HG02884 (cell line): ENCODE measurements around the gene DBR1.
A peak's percentile ranks its signal among the peaks of the same experiment; 100 is the strongest.

Experiments used
- ATAC-seq: cut with Tn5 transposase; IDR thresholded peaks from one replicate; pipeline ENCODE4 v1.9.1; 2021; ENCODE audit warnings: mild to moderate bottlenecking, moderate library complexity; ENCODE audit not compliant: unreplicated experiment

Gene DBR1

GRCh38 chr3:138125548-138126221, 49.0 kb downstream of the DBR1 start:
- no peak for ATAC-seq

DNA sequence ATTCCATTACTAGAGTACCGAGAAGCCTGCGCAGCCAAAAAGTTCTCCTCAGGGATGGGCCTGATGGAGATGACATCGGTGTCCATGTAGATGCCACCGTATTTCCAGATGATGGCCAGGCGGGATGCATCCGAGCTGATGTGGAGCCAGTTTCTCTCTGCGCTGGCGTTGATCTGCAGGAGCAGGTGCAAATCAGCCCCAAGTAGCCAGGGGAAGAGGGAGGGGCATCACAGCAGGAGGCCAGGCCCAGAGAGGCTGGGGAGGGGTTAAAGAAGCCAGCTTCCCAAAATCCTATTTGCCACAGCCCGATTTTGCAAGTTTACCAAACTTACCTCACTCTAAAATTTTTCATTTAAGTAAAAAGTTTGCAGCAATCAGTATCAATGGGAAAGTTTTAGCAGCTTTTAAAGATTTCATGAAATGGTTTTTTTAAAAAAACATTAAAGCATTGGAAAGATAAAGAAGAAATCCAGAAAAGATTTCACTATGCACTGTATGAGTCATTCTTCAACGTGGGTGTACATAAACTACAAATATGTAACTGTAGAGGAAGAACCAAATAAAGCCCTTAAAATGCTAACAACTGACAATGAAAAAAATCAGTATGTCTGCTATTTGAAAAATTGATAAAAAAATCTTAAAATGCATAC, 49.9 kb downstream of the DBR1 start:
- no peak for ATAC-seq

DNA sequence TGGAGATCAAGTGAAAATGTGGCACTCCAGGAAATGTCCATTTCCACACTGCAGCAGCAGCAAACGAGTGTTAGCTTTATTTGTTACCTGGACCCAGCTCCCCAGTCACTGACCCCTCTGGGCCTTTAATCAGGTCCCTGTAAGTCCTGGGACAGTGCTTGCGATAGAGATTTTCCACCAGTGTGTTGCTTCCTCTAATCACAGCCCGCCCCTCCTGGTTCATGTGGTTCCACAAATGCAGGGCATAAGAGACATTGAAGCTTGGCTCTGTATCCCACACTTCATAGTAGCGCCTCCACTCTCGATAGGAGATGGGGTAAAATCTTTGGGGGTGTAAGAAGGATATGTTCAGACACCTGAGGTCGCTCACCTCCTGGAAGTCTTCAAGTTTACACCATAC, 50.5 kb downstream of the DBR1 start:
- no peak for ATAC-seq

GRCh38 chr3:138119423-138119766, 55.3 kb downstream of the DBR1 start:
- no peak for ATAC-seq

DNA sequence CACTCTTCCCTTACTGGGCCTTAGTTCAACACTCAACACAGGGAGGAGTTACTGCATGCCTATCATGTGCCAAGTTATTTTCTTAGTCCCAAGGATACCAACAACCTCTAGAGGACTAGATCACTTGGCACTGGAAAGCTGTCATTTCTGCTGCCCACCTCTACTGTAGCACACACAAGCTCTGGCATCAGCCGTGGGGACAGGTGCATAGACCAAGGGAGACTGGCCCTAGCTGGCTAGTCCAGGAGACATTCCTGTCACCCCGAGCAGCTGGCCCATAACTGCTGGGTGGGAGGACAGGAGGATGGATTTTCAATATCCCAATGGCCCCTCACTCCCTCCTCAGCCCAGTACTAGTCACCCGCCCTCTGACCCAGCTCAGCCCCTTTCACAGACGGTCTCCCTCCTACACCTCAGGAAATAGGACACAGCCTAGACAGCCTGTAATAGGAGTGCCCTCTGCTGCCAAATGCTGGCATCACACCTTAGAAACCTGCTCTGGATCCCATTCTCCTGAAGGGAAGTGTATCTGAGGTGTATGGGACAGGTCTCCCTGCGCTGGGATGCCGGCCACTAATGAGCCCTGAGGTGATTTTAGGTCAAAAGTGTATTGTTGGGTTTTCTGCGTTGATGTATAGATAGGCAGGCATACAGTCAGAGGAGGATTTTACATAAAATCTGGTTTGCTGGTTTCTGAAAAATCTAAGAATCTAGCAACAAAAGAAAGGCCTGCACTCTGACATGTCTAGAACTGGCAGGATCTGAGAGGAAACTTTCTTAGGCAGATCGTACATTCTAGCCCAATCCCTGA, 55.9 kb downstream of the DBR1 start:
- ATAC-seq = peak; percentile 58

- ATAC-seq = peak; percentile 81
These were observed 59.4 kb downstream of the DBR1 start, which contains the start of gene DZIP1L for GRCh38 chr3:138114988-138115971. DZIP1L (minus strand) TSS chr3:138115608; CDS start chr3:138103971, 11,637 bp downstream.

GRCh38 chr3:138114431-138114918, 60.2 kb downstream of the DBR1 start:
- no peak for ATAC-seq

DNA sequence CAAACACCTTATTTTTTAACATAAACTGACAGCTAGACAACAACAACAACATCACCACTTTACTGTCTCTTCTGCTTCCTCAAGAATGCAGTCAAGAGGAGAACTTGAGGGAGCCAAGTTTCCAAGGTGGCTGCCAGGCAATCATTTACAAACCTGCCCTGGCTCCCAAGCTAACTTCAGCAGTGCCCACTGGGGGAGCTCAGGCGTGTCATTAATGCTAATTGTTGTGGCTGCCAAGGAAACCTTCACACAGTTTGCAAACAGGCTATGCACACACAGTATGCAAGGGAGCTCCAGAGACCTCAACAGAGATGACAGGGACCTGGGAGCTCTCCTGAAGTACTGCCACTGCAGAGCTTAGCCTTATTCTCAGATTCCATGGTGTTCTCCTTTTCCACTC, 61.4 kb downstream of the DBR1 start:
- ATAC-seq = no peak

DNA sequence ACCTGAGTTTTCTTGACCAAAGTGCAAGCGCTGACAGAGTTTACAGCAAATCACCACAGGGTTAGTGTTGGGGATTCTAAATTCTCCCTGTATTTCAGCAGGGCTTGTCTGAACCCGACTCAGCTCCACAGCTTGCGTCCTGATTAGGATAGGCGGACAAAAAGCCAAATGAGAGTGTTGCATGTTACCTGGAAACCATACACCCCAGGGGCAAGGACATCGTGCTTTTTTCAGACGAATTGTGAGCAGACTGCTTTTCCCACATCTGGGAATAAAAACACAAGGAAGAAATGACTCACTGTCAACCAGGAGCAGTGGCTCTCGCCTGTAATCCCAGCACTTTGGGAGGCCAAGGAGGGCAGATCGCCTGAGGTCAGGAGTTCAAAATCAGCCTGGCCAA, 62.4 kb downstream of the DBR1 start:
- ATAC-seq = no peak
